HepG2 (cell line): Measurements from ENCODE around the gene SPSB1. TPM values are rescaled to one million over a fixed set of nuclear protein-coding genes. Genes with fewer than 3 reads are reported as not detected.

ENCODE experiments used
- AGO1 ChIP-seq: fragments of 200-400 bp; formaldehyde crosslinking; IDR thresholded peaks from 2 replicates; pipeline ENCODE4 v1.6.1; 2017; ENCODE audit warnings: mild to moderate bottlenecking, low read depth, low read length, moderate library complexity; ENCODE audit not compliant: poor library complexity, severe bottlenecking
- AKAP8 ChIP-seq: sonication (generic); formaldehyde crosslinking; IDR thresholded peaks from 2 replicates; pipeline ENCODE4 v1.5.1; 2020; ENCODE audit warnings: mild to moderate bottlenecking, missing genetic modification reagents
- BCL6 ChIP-seq: IDR thresholded peaks from 2 replicates; pipeline ENCODE4 v1.6.1; 2016; ENCODE audit warnings: missing genetic modification reagents, missing compliant biosample characterization
- FOXM1 ChIP-seq: sonication (generic); formaldehyde crosslinking; IDR thresholded peaks from 2 replicates; pipeline ENCODE4 v1.5.0; 2020; ENCODE audit warnings: missing genetic modification reagents
- GMEB1 ChIP-seq: sonication (generic); formaldehyde crosslinking; IDR thresholded peaks from 2 replicates; pipeline ENCODE4 v1.5.1; 2020; ENCODE audit warnings: missing genetic modification reagents, mild to moderate bottlenecking, borderline replicate concordance
- GPN1 ChIP-seq: sonication (generic); formaldehyde crosslinking; IDR thresholded peaks from 2 replicates; pipeline ENCODE4 v1.5.1; 2020; ENCODE audit warnings: missing genetic modification reagents, borderline replicate concordance
- GZF1 ChIP-seq: sonication (generic); formaldehyde crosslinking; IDR thresholded peaks from 2 replicates; pipeline ENCODE4 v1.5.1; 2020; ENCODE audit warnings: mild to moderate bottlenecking, missing genetic modification reagents
- HIVEP1 ChIP-seq: sonication (generic); formaldehyde crosslinking; IDR thresholded peaks from 2 replicates; pipeline ENCODE4 v1.4.0; 2020; ENCODE audit warnings: mild to moderate bottlenecking, missing genetic modification reagents
- KAT2B ChIP-seq: fragments of 150-350 bp; IDR thresholded peaks from 2 replicates; pipeline ENCODE4 v1.6.1; 2014; ENCODE audit warnings: low read depth, low read length, borderline replicate concordance
- NFE2L2 ChIP-seq: fragments of 150-350 bp; IDR thresholded peaks from 2 replicates; pipeline ENCODE4 v1.6.1; 2014; ENCODE audit warnings: low read length
- NFYC ChIP-seq: IDR thresholded peaks from 2 replicates; pipeline ENCODE4 v1.6.1; 2016; ENCODE audit warnings: missing genetic modification reagents, missing compliant biosample characterization
- NR2F2 ChIP-seq: IDR thresholded peaks from 2 replicates; pipeline ENCODE4 v1.6.1; 2012; ENCODE audit warnings: low read depth, inconsistent platforms, borderline replicate concordance
- ONECUT2 ChIP-seq: sonication (generic); formaldehyde crosslinking; IDR thresholded peaks from 2 replicates; pipeline ENCODE4 v1.4.0; 2020; ENCODE audit warnings: missing genetic modification reagents
- REST ChIP-seq, 2 experiments: IDR thresholded peaks; 2 replicates each; pipeline ENCODE4 v1.6.1; 2011 to 2012; ENCODE audit warnings: low read length in 2 of 2, borderline replicate concordance in 1 of 2, low read depth in 1 of 2, mild to moderate bottlenecking in 1 of 2, moderate library complexity in 1 of 2
- SALL1 ChIP-seq: sonication (generic); formaldehyde crosslinking; IDR thresholded peaks from 2 replicates; pipeline ENCODE4 v1.8.0; 2022; ENCODE audit warnings: mild to moderate bottlenecking, missing genetic modification reagents
- SIN3B ChIP-seq: fragments of 150-350 bp; IDR thresholded peaks from 2 replicates; pipeline ENCODE4 v1.6.1; 2014; ENCODE audit warnings: low read length
- ZEB1 ChIP-seq: IDR thresholded peaks from 2 replicates; pipeline ENCODE4 v1.6.1; 2012; ENCODE audit warnings: mild to moderate bottlenecking, low read depth, inconsistent platforms; ENCODE audit not compliant: insufficient replicate concordance
- ZFP62 ChIP-seq: sonication (generic); formaldehyde crosslinking; IDR thresholded peaks from 2 replicates; pipeline ENCODE4 v1.4.0; 2020; ENCODE audit warnings: missing genetic modification reagents
- ZKSCAN8 ChIP-seq: IDR thresholded peaks from 2 replicates; pipeline ENCODE4 v1.6.1; 2016; ENCODE audit warnings: borderline replicate concordance, missing genetic modification reagents, missing compliant biosample characterization
- ZNF33A ChIP-seq: sonication (generic); formaldehyde crosslinking; IDR thresholded peaks from 2 replicates; pipeline ENCODE4 v1.5.1; 2020; ENCODE audit warnings: missing genetic modification reagents, mild to moderate bottlenecking, moderate library complexity, borderline replicate concordance
- ZNF468 ChIP-seq: sonication (generic); formaldehyde crosslinking; IDR thresholded peaks from 2 replicates; pipeline ENCODE4 v1.8.0; 2022; ENCODE audit warnings: mild to moderate bottlenecking, moderate library complexity, missing genetic modification reagents
- ZNF556 ChIP-seq: sonication (generic); formaldehyde crosslinking; IDR thresholded peaks from 2 replicates; pipeline ENCODE4 v1.4.0; 2020; ENCODE audit warnings: mild to moderate bottlenecking, missing genetic modification reagents, borderline replicate concordance
- ZNF703 ChIP-seq: sonication (generic); formaldehyde crosslinking; IDR thresholded peaks from 2 replicates; pipeline ENCODE4 v1.5.1; 2020; ENCODE audit warnings: missing genetic modification reagents, mild to moderate bottlenecking, moderate library complexity, borderline replicate concordance
- ZNF792 ChIP-seq: IDR thresholded peaks from 2 replicates; pipeline ENCODE4 v1.6.1; 2016
- polyA plus RNA-seq, 8 experiments: library from polyadenylated mRNA; depleted of rRNA in 3 of 8; stranded (reverse) in 7 of 8; unstranded in 1 of 8; fragments of >200 nt; fragmentation: Illumina TruSeq in 4 of 8; extraction: Trizol in 4 of 8; gene quantifications; 2 replicates each; pipeline versions ENCODE4 v1.2.1 to v1.2.3, GENCODE V29; 2011 to 2016; ENCODE audit warnings: low read depth in 4 of 8, missing spikeins in 1 of 8, mixed read lengths in 1 of 8; ENCODE audit not compliant: insufficient read depth in 1 of 8
- total RNA-seq, 5 experiments: library from RNA; depleted of rRNA; stranded (reverse); fragments of >200 nt; fragmentation: Illumina TruSeq; extraction: Trizol; gene quantifications; 2 replicates each; pipeline ENCODE4 v1.2.3, GENCODE V29; 2016; ENCODE audit warnings: low read depth in 1 of 5

The SPSB1 gene
- total and polyA plus RNA-seq, 2 of the 13 experiments (the other 11 are each of a cell fraction or from before 2014, with no cell fraction given): 5.0 to 8.0 TPM

GRCh38 chr1:9399510-9400424, 107.1 kb downstream of the SPSB1 start (continued):
- TF ChIP-seq REST (IDR thresholded peaks at IDR 0.05; ENCODE audit: borderline replicate concordance in 1 of 2, low read depth in 1 of 2, low read length in 2 of 2) (no peak), BCL6 (CRISPR knock-in tag) (peak; percentile 51; the same call in 1 of the 2 replicates), ZNF33A (CRISPR knock-in tag) (no peak), SALL1 (CRISPR knock-in tag) (peak; percentile 40; the same call in 1 of the 2 replicates), ZFP62 (CRISPR knock-in tag) (no peak), ZEB1 (peak; percentile 12), NFE2L2 (no peak), AKAP8 (CRISPR knock-in tag) (no peak; the same call in 1 of the 2 replicates), GMEB1 (CRISPR knock-in tag) (peak; percentile 31; the same call in 1 of the 2 replicates), ZNF556 (CRISPR knock-in tag) (no peak), GZF1 (no peak), AGO1 (no peak), KAT2B (no peak), SIN3B (no peak), GPN1 (no peak), ZKSCAN8 (CRISPR knock-in tag) (no peak), HIVEP1 (peak; percentile 41; the same call in 1 of the 2 replicates), ZNF792 (0 out of 2 replicates have a peak, but pooled peaks have one; percentile 64), FOXM1 (no peak), ONECUT2 (CRISPR knock-in tag) (no peak), NR2F2 (no peak), ZNF468 (CRISPR knock-in tag) (no peak), ZNF703 (CRISPR knock-in tag) (no peak), NFYC (CRISPR knock-in tag) (no peak)
